SK-N-MC (cell line): ENCODE measurements around the gene ARL5C.
"Not testable (repeated sequence)": the region's sequence is repeated elsewhere in the genome, so short reads cannot be mapped to it uniquely, and the experiment has no call there.

ENCODE experiments used
- DNase-seq: peaks from one replicate; pipeline ENCODE4 v3.0.0-alpha.2; 2011; ENCODE audit warnings: low read depth, low spot score
- H3K27ac ChIP-seq: fragments of 200-600 bp; sonication (generic); 2 replicates; pipeline ENCODE4 v1.5.1; 2016; ENCODE audit warnings: mixed run types
- H3K36me3 ChIP-seq: fragments of 200-600 bp; sonication (generic); 2 replicates; pipeline ENCODE4 v1.6.1; 2017; ENCODE audit warnings: antibody characterized with exemption, low read length, mixed read lengths; ENCODE audit not compliant: insufficient read depth
- H3K4me3 ChIP-seq: fragments of 200-600 bp; sonication (generic); 2 replicates; pipeline ENCODE4 v1.5.1; 2016
- H3K9ac ChIP-seq: fragments of 200-600 bp; sonication (generic); 2 replicates; pipeline ENCODE4 v1.8.0; 2017; ENCODE audit warnings: mixed run types, mixed read lengths; ENCODE audit not compliant: insufficient read length
- H3K9me3 ChIP-seq: fragments of 200-600 bp; sonication (generic); 2 replicates; pipeline ENCODE4 v1.6.1; 2017; ENCODE audit warnings: low read depth, mild to moderate bottlenecking, antibody characterized with exemption, low read length, moderate library complexity, mixed read lengths
- EZH2 ChIP-seq: fragments of 200-600 bp; sonication (generic); IDR thresholded peaks from one replicate; pipeline ENCODE4 v1.6.1; 2017; ENCODE audit warnings: antibody characterized with exemption
- FOXP2 ChIP-seq: optimal IDR thresholded peaks from 2 replicates; pipeline ENCODE3; 2011; ENCODE audit warnings: mild to moderate bottlenecking, moderate library complexity; ENCODE audit not compliant: insufficient read depth; ENCODE audit errors: extremely low read length, control extremely low read depth
- POLR2AphosphoS5 ChIP-seq: IDR thresholded peaks from 2 replicates; pipeline ENCODE4 v1.6.1; 2012; ENCODE audit warnings: mild to moderate bottlenecking, low read depth, low read length, borderline replicate concordance

ARL5C gene

DNA sequence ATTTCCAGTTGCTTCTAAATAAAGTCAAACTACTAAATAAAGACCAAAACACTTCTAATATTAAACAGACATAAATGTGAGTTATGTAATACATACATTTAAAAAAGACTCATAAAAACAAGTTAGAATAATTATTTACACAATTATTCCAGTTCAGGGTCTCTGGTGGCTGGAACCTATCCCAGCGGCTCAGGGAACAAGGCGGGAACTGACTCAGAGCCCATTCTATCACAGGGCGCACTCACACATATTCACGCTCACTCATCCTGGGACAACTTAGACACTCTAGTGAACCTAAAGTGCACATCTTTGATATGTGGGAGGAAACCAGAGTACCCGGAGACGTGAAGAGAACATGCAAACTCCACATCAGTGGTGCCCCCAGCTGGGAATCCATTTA lies 39.5 kb downstream of the ARL5C start:
- DNase-seq, result no peak
- Histone ChIP-seq H3K4me3 (no peak overlapping the region), H3K27ac (no peak overlapping the region), H3K9me3 (no peaks in the 10 kb centered on the region), H3K36me3 (no peaks in the 10 kb centered on the region), H3K9ac (no peak overlapping the region)
- TF ChIP-seq EZH2 (no peak), FOXP2 (no peak), POLR2AphosphoS5 (no peak)

DNA sequence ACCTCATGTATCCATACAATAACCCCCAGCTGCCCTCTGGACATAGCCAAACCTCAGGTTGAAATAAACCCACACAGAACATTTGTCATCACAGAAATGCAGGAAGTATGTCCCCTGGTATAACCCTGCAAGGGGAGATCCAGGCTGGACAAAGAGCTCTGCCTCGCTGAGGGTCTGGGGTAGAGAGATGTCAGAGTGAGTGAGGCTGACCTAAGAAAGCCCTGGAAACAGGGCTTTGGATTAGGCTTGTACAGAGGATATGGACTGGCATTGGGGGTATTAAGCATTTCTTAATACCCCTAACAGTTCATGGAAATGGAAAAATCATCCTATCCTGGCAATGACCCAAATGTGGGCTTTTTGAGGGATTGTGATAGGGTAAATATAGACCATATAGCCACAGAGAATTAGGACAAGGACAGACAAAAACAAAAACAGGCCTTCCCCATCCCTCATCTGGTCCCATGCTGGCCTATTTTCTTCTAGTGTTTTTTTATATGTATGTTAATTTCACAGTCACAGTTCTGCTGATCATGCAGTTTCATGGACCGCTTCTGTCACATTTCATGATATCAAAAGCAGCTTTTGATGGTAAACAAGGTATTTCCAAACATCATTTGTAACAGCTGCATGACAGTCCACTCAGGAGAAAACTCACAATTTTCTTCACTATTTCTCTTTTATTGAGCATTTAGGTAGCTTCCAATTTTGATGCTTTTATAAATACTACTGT lies 40.7 kb downstream of the ARL5C start:
- DNase-seq, result no peak
- no peak overlapping the region for H3K9ac ChIP-seq
- H3K27ac ChIP-seq, result no peak overlapping the region
- H3K4me3 ChIP-seq, result no peak overlapping the region
- no peak for TF ChIP-seq POLR2AphosphoS5
- no peak for TF ChIP-seq EZH2
- no peak for TF ChIP-seq FOXP2
- no peaks in the 10 kb centered on the region for H3K9me3 ChIP-seq
- H3K36me3 ChIP-seq, result no peaks in the 10 kb centered on the region

GRCh38 chr17:39123627-39124026 lies 42.3 kb downstream of the ARL5C start:
- no peaks in the 10 kb centered on the region for H3K9me3 ChIP-seq
- no peak for TF ChIP-seq FOXP2
- TF ChIP-seq POLR2AphosphoS5, result no peak
- no peak for TF ChIP-seq EZH2
- no peak overlapping the region for H3K9ac ChIP-seq
- H3K4me3 ChIP-seq, result no peak overlapping the region
- H3K27ac ChIP-seq, result no peak overlapping the region
- no peaks in the 10 kb centered on the region for H3K36me3 ChIP-seq
- no peak for DNase-seq

DNA sequence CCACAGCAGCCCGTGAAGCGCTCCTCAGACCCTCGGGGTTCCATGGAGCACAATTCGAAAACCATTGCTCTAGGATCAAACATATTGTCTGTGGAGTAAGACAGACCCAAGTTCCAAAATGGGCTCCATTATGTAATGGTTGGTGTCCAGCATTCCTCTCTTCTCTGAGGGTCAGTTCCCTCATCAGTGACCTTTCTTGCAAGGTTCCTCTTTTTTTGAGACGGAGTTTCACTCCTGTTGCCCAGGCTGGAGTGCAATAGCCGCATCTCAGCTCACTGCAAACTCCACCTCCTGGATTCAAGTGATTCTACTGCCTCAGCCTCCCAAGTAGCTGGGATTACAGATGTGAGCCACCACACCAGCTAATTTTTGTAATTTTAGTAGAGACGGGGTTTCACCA lies 43.0 kb downstream of the ARL5C start:
- TF ChIP-seq POLR2AphosphoS5, result no peak
- no peak for TF ChIP-seq FOXP2
- no peak for TF ChIP-seq EZH2
- H3K4me3 ChIP-seq, result no peak overlapping the region

GRCh38 chr17:39121919-39122318 lies 44.0 kb downstream of the ARL5C start:
- not testable (repeated sequence) for H3K9ac ChIP-seq, H3K27ac ChIP-seq, H3K36me3 ChIP-seq, DNase-seq, H3K4me3 ChIP-seq, H3K9me3 ChIP-seq

More for the DNA sequence above, 43.0 kb downstream of the ARL5C start:
- Histone ChIP-seq H3K27ac (no peak overlapping the region), H3K9ac (no peak overlapping the region), H3K36me3 (no peaks in the 10 kb centered on the region), H3K9me3 (no peaks in the 10 kb centered on the region)
- no peak for DNase-seq

GRCh38 chr17:39118674-39119419 lies 47.1 kb downstream of the ARL5C start:
- no peak for DNase-seq
- Histone ChIP-seq H3K9me3 (no peaks in the 10 kb centered on the region), H3K36me3 (no peaks in the 10 kb centered on the region), H3K27ac (no peak overlapping the region), H3K4me3 (no peak overlapping the region), H3K9ac (no peak overlapping the region)
- TF ChIP-seq POLR2AphosphoS5 (no peak), EZH2 (no peak), FOXP2 (no peak)

DNA sequence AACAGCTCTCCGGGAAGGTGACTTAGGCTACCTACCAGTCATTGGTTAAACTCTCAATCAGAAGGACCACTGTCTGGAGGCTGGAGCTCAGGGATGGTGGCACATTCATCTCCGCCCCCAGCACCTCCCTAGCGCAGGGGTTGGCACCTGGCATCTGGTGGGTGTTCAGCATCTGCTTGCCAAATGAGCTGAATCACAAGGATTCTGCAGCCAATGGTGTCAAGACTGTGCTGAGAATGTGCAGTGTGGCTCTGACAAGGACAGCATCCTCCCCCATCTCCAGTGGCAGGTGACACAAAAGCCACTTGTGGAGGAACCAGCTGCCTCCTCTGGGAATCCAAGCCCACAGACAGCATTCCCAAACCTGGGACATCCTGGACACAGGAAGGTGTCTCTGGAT lies 49.7 kb downstream of the ARL5C start:
- Histone ChIP-seq H3K9me3 (no peaks in the 10 kb centered on the region), H3K27ac (no peak overlapping the region), H3K4me3 (no peak overlapping the region), H3K9ac (no peak overlapping the region), H3K36me3 (no peaks in the 10 kb centered on the region)
- no peak for TF ChIP-seq POLR2AphosphoS5
- TF ChIP-seq FOXP2, result no peak
- TF ChIP-seq EZH2, result no peak
- no peak for DNase-seq

- no peak for TF ChIP-seq EZH2
- TF ChIP-seq FOXP2, result no peak
- no peak for TF ChIP-seq POLR2AphosphoS5
- H3K36me3 ChIP-seq, result no peaks in the 10 kb centered on the region
- H3K27ac ChIP-seq, result no peak overlapping the region
- H3K9ac ChIP-seq, result no peak overlapping the region
- no peak overlapping the region for H3K4me3 ChIP-seq
- H3K9me3 ChIP-seq, result no peaks in the 10 kb centered on the region
- DNase-seq, result no peak
Measured at GRCh38 chr17:39115135-39115534, 50.8 kb downstream of the ARL5C start.

GRCh38 chr17:39114723-39115122 lies 51.2 kb downstream of the ARL5C start:
- DNase-seq, result no peak
- Histone ChIP-seq H3K27ac (no peak overlapping the region), H3K36me3 (no peaks in the 10 kb centered on the region), H3K9me3 (no peaks in the 10 kb centered on the region), H3K9ac (no peak overlapping the region), H3K4me3 (no peak overlapping the region)
- no peak for TF ChIP-seq EZH2
- no peak for TF ChIP-seq FOXP2
- TF ChIP-seq POLR2AphosphoS5, result no peak

GRCh38 chr17:39113871-39114270 lies 52.1 kb downstream of the ARL5C start:
- H3K9me3 ChIP-seq, result no peaks in the 10 kb centered on the region
- H3K4me3 ChIP-seq, result no peak overlapping the region
- H3K36me3 ChIP-seq, result no peaks in the 10 kb centered on the region
- no peak for TF ChIP-seq EZH2
- no peak for TF ChIP-seq POLR2AphosphoS5
- TF ChIP-seq FOXP2, result no peak
- DNase-seq, result no peak
- H3K9ac ChIP-seq, result no peak overlapping the region
- no peak overlapping the region for H3K27ac ChIP-seq
